ENCODE data around the gene AHCYL2.
"Not testable (repeated sequence)": the region's sequence is repeated elsewhere in the genome, so short reads cannot be mapped to it uniquely, and the experiment has no call there.

AHCYL2 gene

GRCh38 chr7:129240119-129240820, 15.4 kb downstream of the AHCYL2 start:
- no peak overlapping the region for H3K4me3 ChIP-seq (ENCODE audit: low read depth, low read length)

- no peak overlapping the region for H3K4me3 ChIP-seq (ENCODE audit: low read depth, low read length)
Observed at GRCh38 chr7:129244220-129244619, 19.4 kb downstream of the AHCYL2 start.

- H3K4me3 ChIP-seq (ENCODE audit: low read depth, low read length) = no peak overlapping the region
Observed at GRCh38 chr7:129245533-129245932, 20.7 kb downstream of the AHCYL2 start.

- no peak overlapping the region for H3K4me3 ChIP-seq (ENCODE audit: low read depth, low read length)
Observed at GRCh38 chr7:129247087-129247486, 22.3 kb downstream of the AHCYL2 start.

- H3K4me3 ChIP-seq (ENCODE audit: low read depth, low read length) = no peak overlapping the region
Observed at GRCh38 chr7:129252128-129252527, 27.3 kb downstream of the AHCYL2 start.

GRCh38 chr7:129252603-129253002, 27.8 kb downstream of the AHCYL2 start:
- not testable (repeated sequence) for H3K4me3 ChIP-seq (ENCODE audit: low read depth, low read length)

GRCh38 chr7:129255800-129256199, 31.0 kb downstream of the AHCYL2 start:
- H3K4me3 ChIP-seq (ENCODE audit: low read depth, low read length) = no peak overlapping the region

GRCh38 chr7:129256221-129256620, 31.4 kb downstream of the AHCYL2 start:
- H3K4me3 ChIP-seq (ENCODE audit: low read depth, low read length) = no peak overlapping the region

- no peak overlapping the region for H3K4me3 ChIP-seq (ENCODE audit: low read depth, low read length)
Observed at GRCh38 chr7:129257168-129257567, 32.3 kb downstream of the AHCYL2 start.

GRCh38 chr7:129258649-129259389, 34.0 kb downstream of the AHCYL2 start:
- no peak overlapping the region for H3K4me3 ChIP-seq (ENCODE audit: low read depth, low read length)

GRCh38 chr7:129262324-129262723, 37.5 kb downstream of the AHCYL2 start:
- no peak overlapping the region for H3K4me3 ChIP-seq (ENCODE audit: low read depth, low read length)

GRCh38 chr7:129263168-129263567, 38.3 kb downstream of the AHCYL2 start:
- H3K4me3 ChIP-seq (ENCODE audit: low read depth, low read length) = no peak overlapping the region

GRCh38 chr7:129264534-129264933, 39.7 kb downstream of the AHCYL2 start:
- no peak overlapping the region for H3K4me3 ChIP-seq (ENCODE audit: low read depth, low read length)

GRCh38 chr7:129265328-129265727, 40.5 kb downstream of the AHCYL2 start:
- H3K4me3 ChIP-seq (ENCODE audit: low read depth, low read length) = no peak overlapping the region

GRCh38 chr7:129266181-129266580, 41.4 kb downstream of the AHCYL2 start:
- no peak overlapping the region for H3K4me3 ChIP-seq (ENCODE audit: low read depth, low read length)

- no peak overlapping the region for H3K4me3 ChIP-seq (ENCODE audit: low read depth, low read length)
Observed at GRCh38 chr7:129270077-129270476, 45.2 kb downstream of the AHCYL2 start.

GRCh38 chr7:129271500-129272355, 46.9 kb downstream of the AHCYL2 start:
- no peak overlapping the region for H3K4me3 ChIP-seq (ENCODE audit: low read depth, low read length)

- no peak overlapping the region for H3K4me3 ChIP-seq (ENCODE audit: low read depth, low read length)
Observed at GRCh38 chr7:129273936-129274335, 49.1 kb downstream of the AHCYL2 start.

GRCh38 chr7:129277629-129278028, 52.8 kb downstream of the AHCYL2 start:
- H3K4me3 ChIP-seq (ENCODE audit: low read depth, low read length) = no peak overlapping the region

GRCh38 chr7:129278688-129279087, 53.9 kb downstream of the AHCYL2 start:
- no peak overlapping the region for H3K4me3 ChIP-seq (ENCODE audit: low read depth, low read length)

GRCh38 chr7:129279757-129280156, 54.9 kb downstream of the AHCYL2 start:
- no peak overlapping the region for H3K4me3 ChIP-seq (ENCODE audit: low read depth, low read length)

GRCh38 chr7:129281163-129281562, 56.3 kb downstream of the AHCYL2 start:
- no peak overlapping the region for H3K4me3 ChIP-seq (ENCODE audit: low read depth, low read length)
